Activated CD4-positive, CD25-positive, alpha-beta regulatory T cell (primary cell): ENCODE results near the gene NOP53.
"Not testable (repeated sequence)": the region's sequence is repeated elsewhere in the genome, so short reads cannot be mapped to it uniquely, and the experiment has no call there.

Source experiments
- DNase-seq, 4 experiments: peaks; one replicate each; lab custom pipeline; 2025; lab: John Stamatoyannopoulos, UW

Gene NOP53

DNA sequence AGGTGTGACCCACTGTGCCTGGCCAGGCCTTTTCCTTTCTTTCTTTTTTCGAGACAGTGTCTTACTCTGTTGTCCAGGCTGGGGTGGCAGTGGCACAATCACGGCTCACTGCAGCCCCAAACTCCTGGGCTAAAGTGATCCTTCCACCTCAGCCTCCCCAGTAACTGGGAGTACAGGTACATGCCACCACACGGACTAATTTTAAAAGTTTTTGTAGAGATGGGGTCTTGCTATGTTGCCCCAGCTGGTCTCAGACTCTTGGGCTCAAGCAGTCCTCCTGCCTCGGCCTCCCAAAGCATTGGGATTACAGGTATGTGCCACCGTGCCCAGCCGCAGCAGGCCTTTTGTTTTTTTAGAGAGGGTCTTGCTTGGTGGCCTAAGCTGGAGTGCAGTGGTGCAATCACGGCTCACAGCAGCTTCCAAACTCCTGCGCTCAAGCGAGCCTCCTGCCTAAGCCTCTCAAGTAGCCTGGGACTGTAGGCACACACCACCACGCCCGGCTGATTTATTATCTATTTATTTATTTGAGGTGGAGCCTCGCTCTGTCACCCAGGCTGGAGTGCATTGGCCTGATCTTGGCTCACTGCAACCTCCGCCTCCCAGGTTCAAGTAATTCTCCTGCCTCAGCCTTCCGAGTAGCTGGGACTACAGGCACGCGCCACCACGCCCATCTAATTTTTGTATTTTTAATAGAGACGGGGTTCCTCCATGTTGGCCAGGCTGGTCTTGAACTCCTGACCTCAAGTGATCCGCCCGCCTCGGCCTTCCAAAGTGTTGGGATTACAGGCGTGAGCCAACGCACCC, 32.1 kb downstream of the NOP53 start:
- DNase-seq: not testable (repeated sequence)

DNA sequence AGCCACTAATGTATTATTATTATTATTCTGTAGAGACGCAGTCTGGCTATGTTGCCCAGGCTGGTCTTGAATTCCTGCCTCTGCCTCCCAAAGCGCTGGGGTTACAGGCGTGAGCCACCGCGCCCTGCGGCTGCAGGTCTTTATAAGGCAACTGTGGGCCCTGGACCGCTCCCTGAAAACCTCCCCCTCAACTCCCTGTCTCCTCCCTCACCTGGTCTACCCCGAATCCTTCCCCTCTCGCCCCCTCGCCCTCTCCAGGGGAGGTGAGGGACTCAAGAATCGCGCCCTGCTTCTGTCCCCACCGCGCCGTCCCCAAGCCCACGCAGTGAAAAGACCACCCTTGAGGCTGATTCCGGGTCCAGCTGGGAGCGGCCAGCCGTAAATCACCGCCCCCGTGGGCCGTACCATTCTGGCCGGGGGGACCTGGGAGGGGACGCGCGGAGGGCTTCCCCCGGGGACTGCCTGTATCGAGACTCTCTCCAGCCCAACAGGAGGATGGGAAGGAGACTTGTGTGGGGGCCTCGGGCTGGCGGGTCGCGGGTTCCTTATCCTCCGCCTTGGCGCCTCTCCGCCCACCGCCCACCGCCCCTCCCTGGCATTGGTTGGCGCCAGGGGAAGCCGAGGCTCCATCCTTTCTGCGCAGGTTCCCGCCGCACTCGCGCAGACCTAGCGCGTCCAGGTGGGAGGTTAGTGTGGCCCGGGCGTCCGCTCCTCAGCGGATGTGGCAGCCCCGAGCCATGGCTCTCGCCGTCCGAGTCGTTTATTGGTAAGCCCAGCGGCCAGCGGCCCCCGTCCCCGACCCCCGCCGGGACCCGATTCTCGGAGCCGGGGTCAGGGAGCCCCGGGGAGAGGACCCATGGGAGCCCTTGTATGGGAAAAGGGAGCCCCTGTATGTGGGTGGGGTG, 33.0 kb downstream of the NOP53 start, which contains the start of gene SELENOW:
Gene SELENOW, plus strand, starts transcription at position 655 of the 905 bp plus-strand sequence. Its CDS starts 83 bp downstream, at position 738.
- DNase-seq: peak; percentile 65 to 75 (median 69)

DNA sequence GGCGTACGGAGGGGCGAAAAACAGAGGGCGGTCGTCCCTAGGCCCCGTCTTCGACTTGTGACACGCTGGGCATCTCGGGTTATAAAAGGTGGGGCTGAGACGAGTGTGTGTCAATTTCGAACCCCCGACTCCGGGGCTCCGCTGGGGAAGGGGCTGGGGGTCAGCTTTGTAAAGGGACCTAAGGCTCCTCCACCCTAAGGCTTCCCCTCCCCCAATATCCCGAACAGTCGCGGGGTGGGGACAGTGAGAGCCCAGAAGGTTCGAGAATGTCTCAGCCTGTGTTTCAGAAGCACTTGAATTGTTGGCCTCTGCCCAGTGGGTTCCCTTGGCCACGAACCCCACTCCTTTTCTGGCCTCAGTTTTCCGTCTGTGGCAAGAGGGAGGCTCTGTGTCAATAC, 33.6 kb downstream of the NOP53 start:
- no peak for DNase-seq

DNA sequence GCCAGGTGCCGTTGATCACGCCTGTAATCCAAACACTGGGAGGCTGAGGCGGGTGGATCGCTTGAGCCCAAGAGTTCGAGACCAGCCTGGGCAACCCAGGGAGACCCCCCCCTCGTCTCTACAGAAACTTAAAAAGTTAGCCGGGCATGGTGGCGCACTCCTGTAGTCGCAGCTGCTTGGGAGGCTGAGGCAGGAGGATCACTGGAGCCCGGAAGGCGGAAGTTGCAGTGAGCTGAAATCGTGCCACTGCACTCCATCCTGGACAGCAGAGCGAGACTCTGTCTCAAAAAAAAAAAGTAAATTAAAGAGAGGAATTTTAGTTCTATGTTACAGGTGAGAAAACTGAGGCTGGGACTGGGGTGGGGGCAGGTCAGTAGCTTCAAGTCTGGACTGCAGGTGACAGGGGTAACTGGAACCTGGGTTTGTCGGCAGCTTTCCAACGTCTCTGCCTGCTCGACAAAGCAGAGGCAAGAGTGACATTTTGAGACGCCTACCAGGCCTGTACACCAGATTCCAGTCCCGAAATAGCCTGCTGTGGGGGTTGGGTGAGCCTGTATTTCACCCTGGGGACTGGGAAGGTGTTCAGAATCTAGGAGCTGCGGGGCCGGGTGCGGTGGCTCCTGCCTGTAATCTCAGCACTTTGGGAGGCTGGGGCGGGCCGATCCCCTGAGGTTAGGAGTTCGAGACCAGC, 34.3 kb downstream of the NOP53 start:
- DNase-seq: no peak

DNA sequence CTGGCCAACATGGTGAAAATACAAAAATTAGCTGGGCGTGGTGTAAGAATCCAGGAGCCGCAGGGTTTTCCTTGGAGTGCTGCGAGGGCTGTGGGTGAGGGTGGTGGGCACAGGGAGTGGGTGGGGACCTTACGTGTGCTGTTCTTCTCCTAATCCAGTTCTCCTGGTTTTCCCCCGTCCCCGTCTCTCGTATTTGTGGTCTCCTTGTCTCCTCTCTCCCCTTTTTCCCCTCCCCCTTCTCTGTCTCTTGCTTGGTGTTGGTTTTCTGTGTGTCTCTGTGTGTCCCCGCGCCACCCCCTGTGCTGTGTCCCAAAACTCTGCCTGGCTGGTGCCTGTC, 34.8 kb downstream of the NOP53 start:
- no peak for DNase-seq

DNA sequence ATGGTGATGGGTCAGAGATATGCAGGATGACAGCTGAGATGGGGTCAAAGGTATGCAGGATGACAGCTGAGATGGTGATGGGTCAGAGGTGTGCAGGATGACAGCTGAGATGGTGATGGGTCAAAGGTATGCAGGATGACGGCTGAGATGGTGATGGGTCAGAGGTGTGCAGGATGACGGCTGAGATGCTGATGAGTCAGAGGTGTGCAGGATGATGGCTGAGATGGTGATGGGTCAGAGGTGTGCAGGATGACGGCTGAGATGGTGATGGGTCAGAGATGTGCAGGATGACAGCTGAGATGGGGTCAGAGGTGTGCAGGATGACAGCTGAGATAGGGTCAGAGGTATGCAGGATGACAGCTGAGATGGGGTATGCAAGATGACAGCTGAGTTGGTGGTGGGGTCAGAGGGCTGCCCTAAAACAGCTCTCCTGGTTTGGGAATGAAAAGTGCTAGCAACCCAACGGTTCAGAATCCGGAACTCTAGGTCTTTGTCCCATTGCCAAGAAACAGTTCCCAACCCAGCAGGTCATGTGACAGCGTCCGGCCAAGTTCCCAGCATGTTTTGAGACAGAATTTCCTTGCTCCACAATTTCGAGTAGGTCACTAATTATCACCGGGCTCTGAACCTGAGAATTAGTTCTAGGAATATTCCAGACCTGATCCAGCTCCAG, 36.4 kb downstream of the NOP53 start:
- DNase-seq: no peak

DNA sequence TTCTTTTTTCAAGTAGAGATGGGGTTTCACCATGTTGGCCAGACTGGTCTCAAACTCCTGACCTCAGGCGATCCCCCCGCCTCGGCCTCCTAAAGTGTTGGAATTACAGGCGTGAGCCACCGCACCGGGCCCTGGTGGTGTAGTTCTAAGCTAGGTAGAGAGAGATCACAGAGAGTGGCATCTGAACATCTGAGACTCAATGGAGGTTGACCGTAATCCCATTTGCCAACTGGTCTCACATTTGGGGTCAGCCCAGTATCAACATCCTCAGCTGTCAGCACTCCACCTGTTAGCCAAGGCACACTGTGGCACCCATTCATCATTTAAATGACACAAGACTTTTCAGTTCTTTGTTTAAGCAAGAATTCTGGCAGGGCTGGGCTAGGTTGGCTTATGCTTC, 41.2 kb downstream of the NOP53 start:
- DNase-seq: no peak

DNA sequence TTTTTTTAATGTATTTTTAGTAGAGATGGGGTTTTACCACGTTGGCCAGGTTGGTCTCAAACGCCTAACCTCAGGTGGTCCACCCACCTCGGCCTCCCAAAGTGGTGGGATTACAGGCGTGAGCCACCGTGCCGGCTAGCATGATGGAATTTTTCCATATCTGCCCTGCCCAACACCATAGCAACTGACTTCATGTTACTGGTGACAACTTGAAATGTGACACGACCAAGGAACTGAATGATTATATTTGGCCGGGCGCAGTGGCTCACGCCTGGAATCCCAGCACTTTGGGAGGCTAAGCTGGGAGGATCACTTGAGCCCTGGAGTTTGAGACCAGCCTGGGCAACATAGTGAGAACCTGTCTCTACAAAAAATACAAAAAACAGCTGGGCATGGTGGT, 42.0 kb downstream of the NOP53 start:
- not testable (repeated sequence) for DNase-seq

DNA sequence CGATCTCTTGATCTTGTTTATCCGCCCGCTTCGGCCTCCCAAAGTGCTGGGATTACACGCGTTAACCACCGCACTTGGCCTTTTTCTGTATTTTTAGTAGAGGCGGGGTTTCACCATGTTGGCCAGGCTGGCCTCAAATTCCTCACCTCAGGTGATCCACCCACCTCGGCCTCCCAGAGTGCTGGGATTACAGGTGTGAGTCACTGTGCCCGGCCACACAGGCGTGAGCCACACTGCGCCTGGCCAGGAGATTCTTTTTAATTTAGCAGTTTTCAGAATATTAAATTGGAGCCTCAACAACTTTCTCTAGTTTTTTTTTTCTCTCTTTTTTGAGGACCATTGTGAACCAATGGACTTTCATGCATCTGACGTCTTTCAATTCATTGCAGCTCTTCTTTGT, 44.5 kb downstream of the NOP53 start:
- not testable (repeated sequence) for DNase-seq

DNA sequence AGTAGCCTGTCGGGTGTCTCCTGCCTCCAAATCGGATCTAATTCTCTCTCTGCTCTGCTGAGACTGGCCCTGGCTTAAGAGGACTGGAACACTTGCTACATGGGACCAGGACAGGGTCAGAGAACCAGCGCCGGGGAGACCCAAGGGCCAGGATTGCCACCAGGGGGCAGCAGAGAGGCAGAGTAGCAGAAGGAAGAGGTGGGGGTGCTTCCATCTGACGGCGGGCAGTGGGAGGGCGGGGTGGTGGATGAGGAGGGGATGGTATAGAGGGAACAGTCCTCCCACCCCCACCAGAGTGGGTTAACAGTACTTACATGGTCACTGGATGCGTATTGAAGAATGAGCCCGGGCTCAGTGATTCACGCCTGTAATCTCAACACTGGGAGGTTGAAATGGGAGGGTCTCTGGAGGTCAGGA, 45.1 kb downstream of the NOP53 start:
- peak; percentile 66 to 93 (median 84) for DNase-seq

DNA sequence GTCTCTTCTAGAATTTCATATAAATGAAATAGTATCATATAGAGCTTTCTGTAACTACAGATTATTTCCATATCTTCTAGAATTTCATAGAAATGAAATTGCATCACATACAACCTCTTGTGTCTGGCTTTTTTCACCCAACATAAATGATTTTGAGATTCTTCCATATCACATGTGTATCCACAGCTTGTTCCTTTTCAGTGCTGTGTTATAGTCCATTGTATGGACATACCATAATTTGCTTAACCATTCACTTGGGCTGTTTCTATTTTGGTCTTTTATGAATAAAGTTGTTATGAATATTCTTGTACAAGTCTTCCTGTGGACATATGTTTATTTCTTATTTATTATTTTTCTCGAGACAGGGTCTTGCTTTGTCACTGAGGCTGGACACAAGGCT, 47.3 kb downstream of the NOP53 start:
- DNase-seq: no peak

DNA sequence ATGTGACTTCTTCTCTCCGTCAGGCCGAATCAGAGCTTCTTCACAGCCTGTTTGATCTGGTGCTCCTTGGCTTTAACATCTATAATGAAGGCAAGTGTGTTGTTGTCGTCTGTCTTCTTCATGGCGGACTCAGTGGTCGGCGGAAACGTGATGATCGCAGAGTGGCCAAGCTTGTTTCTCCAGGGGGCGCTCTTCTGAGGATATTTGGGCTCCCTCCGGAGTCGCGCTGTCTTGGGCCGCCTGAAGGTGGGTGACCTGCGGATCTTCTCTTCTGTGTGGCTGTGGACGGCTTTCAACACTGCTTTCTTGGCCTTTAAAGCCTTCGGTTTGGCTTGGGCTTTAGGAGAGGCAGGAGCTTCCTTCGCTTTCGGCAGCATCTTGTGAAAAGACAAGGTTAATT, 49.2 kb downstream of the NOP53 start:
- no peak for DNase-seq

DNA sequence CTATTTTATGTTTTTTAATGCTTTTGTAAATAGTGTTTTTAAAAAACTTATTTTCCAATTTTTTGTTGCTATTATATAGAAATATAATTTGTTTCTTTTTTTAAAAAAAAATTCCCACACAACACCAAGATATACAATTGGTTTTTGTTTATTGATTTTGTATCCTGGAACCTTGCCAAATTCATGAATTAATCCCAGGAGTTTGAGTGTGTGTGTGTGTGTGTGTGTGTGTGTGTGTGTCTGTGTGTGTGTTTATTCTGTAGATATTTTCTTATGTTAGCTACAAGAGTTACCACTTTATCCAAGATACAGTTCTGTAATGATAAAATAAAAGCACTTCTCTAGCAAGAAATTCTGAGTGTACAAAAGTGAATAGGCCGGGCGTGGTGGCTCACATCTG, 51.4 kb downstream of the NOP53 start:
- no peak for DNase-seq

DNA sequence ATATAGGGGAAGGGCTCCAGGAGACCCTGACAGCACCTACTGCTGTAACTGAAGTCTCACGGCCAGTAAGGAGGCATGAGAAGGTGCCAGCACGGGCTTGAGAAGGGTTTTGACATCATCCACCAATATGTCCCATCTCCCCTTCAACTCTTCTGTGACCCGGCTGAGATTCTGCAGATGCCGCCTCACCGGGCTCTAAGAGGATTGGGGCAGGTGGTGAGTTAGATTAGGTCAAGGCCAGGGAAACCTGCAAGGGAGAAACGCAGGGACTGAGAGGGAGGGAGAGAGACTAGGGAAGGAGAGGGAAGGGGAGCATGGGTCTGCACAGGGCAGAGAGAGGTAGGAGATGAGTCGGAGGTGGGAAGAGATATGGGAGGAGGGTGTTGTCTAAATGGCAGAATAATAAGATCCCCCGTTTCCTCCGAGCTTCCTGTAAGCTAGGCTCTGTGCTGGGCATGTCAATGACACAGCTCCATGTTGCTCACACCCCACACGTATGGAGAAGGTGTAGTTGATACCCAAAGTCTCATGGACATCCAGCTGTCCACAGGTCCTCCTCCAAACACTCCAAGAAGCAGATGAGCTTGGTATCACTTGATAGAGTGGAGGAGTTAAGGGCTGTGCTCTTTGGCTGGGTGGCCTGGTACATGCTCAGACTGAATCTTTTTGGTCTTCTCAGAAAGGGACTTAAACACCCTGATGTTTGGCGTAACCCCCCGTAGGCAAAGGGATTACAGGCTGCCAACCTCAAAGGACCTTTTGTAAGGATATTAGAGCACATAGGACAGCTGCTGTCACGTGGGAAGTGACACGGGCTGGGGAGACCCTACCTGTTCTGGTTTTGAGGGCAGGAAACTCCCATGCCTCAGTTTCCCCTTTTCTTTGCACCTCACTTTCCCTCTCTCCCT, 52.9 kb downstream of the NOP53 start:
- no peak for DNase-seq

DNA sequence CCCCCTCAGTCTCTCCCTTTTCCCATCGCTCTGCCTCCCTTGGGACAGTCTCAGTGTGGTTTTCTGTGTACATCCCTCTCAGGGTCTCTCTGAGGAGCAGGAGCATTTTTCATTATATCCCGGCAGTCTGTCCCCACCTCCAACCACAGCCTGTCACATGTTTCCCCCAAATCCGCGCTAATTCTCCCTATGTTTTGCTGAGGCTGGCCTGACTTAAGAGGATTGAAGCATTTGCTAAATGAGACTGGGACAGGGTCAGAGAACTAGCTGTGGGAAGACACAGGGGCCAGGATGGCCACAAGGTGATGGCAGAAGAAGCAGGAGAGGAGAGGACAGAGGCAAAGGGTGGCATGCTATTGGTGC, 53.5 kb downstream of the NOP53 start:
- DNase-seq: no peak

DNA sequence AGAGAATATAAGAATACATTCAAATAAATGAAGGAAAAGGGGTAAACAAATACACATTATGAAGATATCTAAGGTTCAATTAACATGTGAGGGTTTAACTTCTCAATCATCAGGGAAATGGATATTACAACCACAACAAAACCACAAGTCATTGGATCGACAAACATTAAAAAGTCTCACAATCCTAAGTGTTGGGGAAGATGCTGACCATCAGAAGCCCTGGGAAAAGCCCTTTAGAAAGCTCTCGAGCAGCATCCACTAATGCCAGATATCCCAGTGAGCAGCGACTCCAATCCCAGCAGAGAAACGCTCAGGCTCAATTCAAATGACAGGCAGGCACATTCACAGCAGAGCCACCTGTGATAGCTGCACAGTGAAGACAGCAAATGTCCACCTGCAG, 55.9 kb downstream of the NOP53 start:
- DNase-seq: no peak

DNA sequence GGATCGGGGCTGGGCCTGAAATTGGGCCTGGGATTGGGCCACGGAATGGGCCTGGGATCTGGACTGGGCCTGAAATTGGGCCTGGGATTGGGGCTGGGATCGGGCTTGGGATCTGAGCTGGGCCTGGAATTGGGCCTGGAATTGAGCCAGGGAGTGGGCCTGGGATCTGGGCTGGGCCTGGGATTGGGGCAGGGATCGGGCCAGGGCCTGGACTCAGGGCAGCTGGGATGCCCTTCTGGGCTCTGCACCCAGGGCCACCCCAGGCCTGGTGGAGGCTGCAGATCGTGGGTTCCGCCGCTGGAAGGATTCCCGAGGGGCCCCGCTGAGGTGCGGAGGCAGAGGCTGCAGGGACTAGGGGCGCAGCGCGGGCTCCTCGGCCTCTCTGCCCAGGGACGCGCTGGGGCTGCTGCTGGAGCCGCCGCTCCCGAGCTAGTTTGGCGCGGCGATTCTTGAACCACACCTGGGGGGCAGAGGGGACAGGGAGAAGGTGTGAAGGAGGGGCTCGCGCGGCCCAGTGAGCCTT, 57.2 kb downstream of the NOP53 start:
- DNase-seq: no peak

DNA sequence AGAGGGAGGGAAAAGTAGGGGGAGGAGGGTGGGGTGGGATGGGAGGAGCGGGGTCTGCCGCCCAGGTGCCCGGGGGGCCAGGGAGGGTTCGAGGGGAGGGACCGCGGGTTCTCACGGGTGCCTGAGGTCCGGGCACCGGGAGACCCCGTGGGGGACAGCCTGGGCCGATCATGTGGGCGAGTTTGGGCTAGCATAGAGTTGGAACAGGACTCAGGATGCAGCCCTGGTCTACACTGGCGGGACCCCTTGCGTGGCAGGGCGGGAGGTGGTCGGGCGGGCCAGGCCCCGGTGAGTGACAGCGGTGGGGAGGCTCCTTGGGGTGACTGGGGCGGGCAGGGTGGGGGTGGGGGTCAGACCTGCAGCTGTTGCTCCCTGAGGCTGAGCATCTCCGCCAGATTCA, 57.8 kb downstream of the NOP53 start:
- not testable (repeated sequence) for DNase-seq

DNA sequence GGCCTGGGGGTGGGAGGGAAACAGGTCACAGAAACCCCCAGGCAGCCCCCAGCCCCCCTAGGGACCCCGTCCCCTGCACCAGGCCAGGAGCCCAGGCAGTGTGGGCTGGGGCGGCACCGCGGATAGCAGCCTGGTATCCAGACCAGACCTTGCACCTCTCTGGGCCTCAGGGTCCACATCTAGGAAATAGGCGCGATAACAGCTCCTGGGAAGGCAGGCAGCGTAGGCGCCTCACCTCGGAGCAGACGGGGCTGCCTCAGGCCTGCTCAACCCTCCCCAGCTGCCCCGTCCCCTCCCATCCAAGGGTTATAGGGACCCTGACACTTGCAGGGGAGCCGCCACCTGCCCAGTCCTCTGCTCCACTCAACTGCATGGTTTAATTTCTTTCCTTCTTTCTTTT, 58.3 kb downstream of the NOP53 start:
- DNase-seq: not testable (repeated sequence)

DNA sequence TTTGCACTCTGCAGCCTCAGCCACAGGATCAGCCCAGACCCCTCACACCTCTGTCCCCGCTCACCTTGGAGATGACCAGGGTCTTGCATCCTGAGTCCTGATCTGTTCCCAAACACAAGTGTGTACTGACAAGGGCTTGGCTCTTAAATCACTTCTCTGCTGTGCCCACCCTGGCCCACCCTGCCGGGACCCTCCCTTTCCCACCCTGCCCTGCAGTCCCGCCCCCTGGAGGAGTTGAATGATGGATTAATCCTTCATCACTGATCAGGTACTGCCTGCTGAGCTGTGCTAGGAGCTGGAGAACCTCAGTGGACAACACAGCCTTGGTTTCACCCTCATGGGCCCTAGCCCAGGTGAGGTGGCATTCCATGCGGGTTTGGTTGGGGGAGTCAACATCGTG, 59.1 kb downstream of the NOP53 start, which contains the start of gene TPRX1:
Gene TPRX1, minus strand, starts transcription at position 101 of the 400 bp plus-strand sequence. Its CDS starts 12 bp downstream, at position 89.
- not testable (repeated sequence) for DNase-seq

DNA sequence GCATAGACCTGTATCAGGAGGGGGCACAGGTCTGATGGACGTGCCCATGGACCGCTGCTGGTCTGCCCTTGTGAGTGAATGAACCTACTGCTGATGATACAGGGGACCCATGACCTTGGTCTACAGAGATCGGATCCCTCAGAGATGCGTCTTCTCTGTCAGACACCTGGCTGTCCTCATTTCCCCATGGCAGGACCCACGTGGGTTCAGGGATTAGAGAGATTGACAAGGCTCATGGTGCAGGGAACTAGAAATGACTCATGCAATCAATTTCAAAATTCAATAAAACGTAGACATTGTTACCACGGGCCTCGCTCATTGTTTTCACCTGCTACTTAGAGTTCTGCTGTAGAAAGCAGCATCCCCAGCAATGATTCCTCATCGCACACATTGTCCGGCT, 60.0 kb downstream of the NOP53 start:
- DNase-seq: no peak
